Dorsolateral prefrontal cortex (tissue), 118 donors: ENCODE measurements around the gene FAM240A. TPM values are rescaled to one million over a fixed set of nuclear protein-coding genes. Genes with fewer than 3 reads are reported as not detected.

Experiments
- total RNA-seq, 120 experiments: library from RNA; stranded (reverse); gene quantifications; one replicate each; pipeline versions ENCODE4 v1.2.3 to v1.2.4, GENCODE V29; 2022

The FAM240A gene
- total RNA-seq, 120 experiments from 2014 or later: 0.30 TPM; not detected in 119

Other genes with a start within 250 kb of the FAM240A start
- gene CCR5, start 241.6 kb upstream of the FAM240A start, total RNA-seq: 1 to 10 TPM in 42 of 120 experiments, under 1 TPM in 74, not detected in 4; 0.11 to 4.5 (median 0.76) TPM
- gene CCRL2, start 205.3 kb upstream of the FAM240A start, total RNA-seq: 1 to 10 TPM in 56 of 120 experiments, under 1 TPM in 53, not detected in 11; 0.24 to 3.5 (median 1.1) TPM
- gene LTF, start 147.6 kb upstream of the FAM240A start, total RNA-seq: 10 to 100 TPM in 8 of 120 experiments, 1 to 10 TPM in 76, under 1 TPM in 28, not detected in 8; 0.21 to 56.0 (median 2.4) TPM
- gene RTP3, start 114.5 kb upstream of the FAM240A start, total RNA-seq: not detected
- 10 to 100 TPM in 60 of 120 experiments, 1 to 10 TPM in 60; 1.8 to 21.6 (median 9.9) TPM for gene LRRC2, start 46.2 kb upstream of the FAM240A start, total RNA-seq
- gene ALS2CL, start 81.2 kb downstream of the FAM240A start, total RNA-seq: 10 to 100 TPM in 113 of 120 experiments, 1 to 10 TPM in 7; 3.9 to 38.1 (median 15.9) TPM
- 10 to 100 TPM in 17 of 120 experiments, 1 to 10 TPM in 103; 3.7 to 23.3 (median 7.6) TPM for gene TMIE, start 88.9 kb downstream of the FAM240A start, total RNA-seq
- gene PRSS50, start 105.3 kb downstream of the FAM240A start, total RNA-seq: under 1 TPM in 44 of 120 experiments, not detected in 76; 0.11 to 0.64 (median 0.31) TPM